HL-60/S4 (cell line): ENCODE data around the gene AKT3.

Experiments
- in situ Hi-C: fragments of 300-500 bp; cut with MboI; formaldehyde crosslinking; loops from 2 replicates; pipeline ENCODE4 v1.14.3; 2022; ENCODE audit warnings: low sequenced_read_pairs

The AKT3 gene

GRCh38 chr1:243441601-243442000, 408.4 kb downstream of the AKT3 start:
- in situ Hi-C loops = no loop called here

DNA sequence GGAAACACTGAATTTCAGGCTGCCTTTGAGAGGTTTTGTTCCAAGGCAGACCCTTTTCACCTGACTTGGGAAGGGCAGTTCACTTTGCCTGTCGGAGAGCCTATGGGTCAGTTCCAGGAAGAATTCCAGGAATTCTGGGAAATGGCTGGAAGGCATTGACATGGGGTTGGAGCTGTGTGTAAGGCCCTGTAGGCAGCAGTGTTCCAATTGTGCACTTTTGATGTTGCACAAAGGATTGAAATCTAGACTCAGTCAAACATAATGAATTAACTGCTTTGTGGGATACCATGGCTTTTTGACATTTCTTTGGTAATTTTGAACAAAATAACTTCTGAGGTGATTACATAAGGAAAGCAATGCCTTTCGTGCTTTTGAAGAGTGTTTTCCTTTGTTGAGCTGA, 409.6 kb downstream of the AKT3 start:
- in situ Hi-C loops = no loop called here

DNA sequence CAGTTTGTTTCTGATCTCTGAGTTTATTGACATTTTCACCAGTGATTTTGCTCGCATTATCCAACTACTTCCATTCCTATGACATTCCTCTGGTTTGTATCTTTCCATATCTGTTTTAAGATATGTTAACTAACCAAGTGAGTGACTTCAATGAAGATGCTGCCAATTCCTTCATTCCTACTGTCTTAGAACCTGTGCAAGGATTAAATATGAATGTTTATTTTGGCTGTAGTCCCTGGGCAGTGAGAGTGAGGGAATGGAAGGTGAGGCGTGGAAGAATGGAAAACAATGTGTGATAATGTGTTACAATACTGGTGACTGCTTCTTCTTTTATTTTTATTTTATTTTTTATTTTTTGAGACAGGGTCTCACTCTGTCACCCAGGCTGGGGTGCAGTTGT, 411.2 kb downstream of the AKT3 start:
- in situ Hi-C loops = no loop called here
